H9 (cell line): Measurements from ENCODE around the gene OAS2. TPM values are rescaled to one million over a fixed set of nuclear protein-coding genes. Genes with fewer than 3 reads are reported as not detected.
A peak's percentile ranks its signal among the peaks of the same experiment; 100 is the strongest.

ENCODE experiments used
- DNase-seq: peaks from one replicate; pipeline ENCODE4 v3.0.0-alpha.2; 2017
- H2AFZ ChIP-seq: one replicate; pipeline ENCODE4 v1.6.1; 2013; ENCODE audit warnings: mild to moderate bottlenecking, low read length, control low read depth, moderate library complexity
- H2AK5ac ChIP-seq: 2 replicates; pipeline ENCODE4 v1.6.1; 2013; ENCODE audit warnings: low read length, control low read depth, mixed read lengths; ENCODE audit not compliant: insufficient read length
- H2BK120ac ChIP-seq: one replicate; pipeline ENCODE4 v1.6.1; 2013; ENCODE audit warnings: low read depth, mild to moderate bottlenecking, low read length, control low read depth, inconsistent platforms; ENCODE audit not compliant: poor library complexity, severe bottlenecking
- H2BK12ac ChIP-seq: 2 replicates; pipeline ENCODE4 v1.6.1; 2013; ENCODE audit warnings: low read length, control low read depth, mixed read lengths, low read depth; ENCODE audit not compliant: insufficient read length
- H2BK15ac ChIP-seq: 2 replicates; pipeline ENCODE4 v1.6.1; 2013; ENCODE audit warnings: low read depth, low read length, control low read depth
- H2BK20ac ChIP-seq: one replicate; pipeline ENCODE4 v1.6.1; 2013; ENCODE audit warnings: low read depth, mild to moderate bottlenecking, low read length, control low read depth, inconsistent platforms; ENCODE audit not compliant: poor library complexity, severe bottlenecking
- H2BK5ac ChIP-seq: 2 replicates; pipeline ENCODE4 v1.6.1; 2013; ENCODE audit warnings: low read length, control low read depth, mixed read lengths; ENCODE audit not compliant: insufficient read length
- H3K14ac ChIP-seq: 2 replicates; pipeline ENCODE4 v1.6.1; 2013; ENCODE audit warnings: low read length, control low read depth; ENCODE audit not compliant: insufficient read depth
- H3K18ac ChIP-seq: 2 replicates; pipeline ENCODE4 v1.6.1; 2013; ENCODE audit warnings: low read depth, mild to moderate bottlenecking, mixed read lengths, low read length, control low read depth; ENCODE audit not compliant: insufficient read length
- H3K23ac ChIP-seq: 2 replicates; pipeline ENCODE4 v1.6.1; 2013; ENCODE audit warnings: low read length, control low read depth, mixed read lengths, low read depth; ENCODE audit not compliant: insufficient read length
- H3K23me2 ChIP-seq: 2 replicates; pipeline ENCODE4 v1.6.1; 2013; ENCODE audit warnings: low read depth, mild to moderate bottlenecking, mixed read lengths, low read length, control low read depth; ENCODE audit not compliant: insufficient read length, poor library complexity, severe bottlenecking
- H3K27ac ChIP-seq: 2 replicates; pipeline ENCODE4 v1.5.1; 2013; ENCODE audit warnings: low read length, control low read depth, mixed read lengths, low read depth; ENCODE audit not compliant: insufficient read length
- H3K27me3 ChIP-seq: 2 replicates; pipeline ENCODE4 v1.6.1; 2013; ENCODE audit warnings: low read length, control low read depth, inconsistent platforms; ENCODE audit not compliant: insufficient read depth
- H3K4ac ChIP-seq: 2 replicates; pipeline ENCODE4 v1.6.1; 2013; ENCODE audit warnings: low read depth, mild to moderate bottlenecking, control low read depth, inconsistent platforms, low read length, moderate library complexity
- H3K4me1 ChIP-seq: 2 replicates; pipeline ENCODE4 v1.6.1; 2013; ENCODE audit warnings: low read length, control low read depth, inconsistent platforms; ENCODE audit not compliant: insufficient read depth
- H3K4me2 ChIP-seq: 2 replicates; pipeline ENCODE4 v1.6.1; 2013; ENCODE audit warnings: low read length, control low read depth, mixed read lengths; ENCODE audit not compliant: insufficient read length, insufficient read depth
- H3K56ac ChIP-seq: 2 replicates; pipeline ENCODE4 v1.6.1; 2013; ENCODE audit warnings: low read depth, mild to moderate bottlenecking, mixed read lengths, low read length, control low read depth; ENCODE audit not compliant: insufficient read length
- H3K79me1 ChIP-seq: 2 replicates; pipeline ENCODE4 v1.6.1; 2013; ENCODE audit warnings: low read depth, mild to moderate bottlenecking, moderate library complexity, low read length, control low read depth, inconsistent platforms; ENCODE audit not compliant: insufficient read depth, poor library complexity, severe bottlenecking
- H3K79me2 ChIP-seq: 2 replicates; pipeline ENCODE4 v1.6.1; 2013; ENCODE audit warnings: low read length, control low read depth, inconsistent platforms; ENCODE audit not compliant: insufficient read depth
- H3K9ac ChIP-seq: 2 replicates; pipeline ENCODE4 v1.6.1; 2013; ENCODE audit warnings: low read length, control low read depth, mixed read lengths; ENCODE audit not compliant: insufficient read length; ENCODE audit errors: extremely low read depth
- H3K9me3 ChIP-seq: one replicate; pipeline ENCODE4 v1.6.1; 2013; ENCODE audit warnings: low read depth, low read length, inconsistent platforms; ENCODE audit not compliant: control insufficient read depth
- H3T11ph ChIP-seq: one replicate; pipeline ENCODE4 v1.6.1; 2013; ENCODE audit warnings: mild to moderate bottlenecking, low read length, control low read depth, inconsistent platforms
- H4K20me1 ChIP-seq: one replicate; pipeline ENCODE4 v1.6.1; 2013; ENCODE audit not compliant: control insufficient read depth, insufficient read length, insufficient read depth
- H4K5ac ChIP-seq: 2 replicates; pipeline ENCODE4 v1.6.1; 2013; ENCODE audit warnings: low read depth, mild to moderate bottlenecking, mixed read lengths, low read length, control low read depth; ENCODE audit not compliant: insufficient read length
- H4K8ac ChIP-seq: replicated peaks from 2 replicates; pipeline ENCODE4 v1.6.1; 2013; ENCODE audit warnings: low read length, control low read depth, mixed read lengths, low read depth; ENCODE audit not compliant: insufficient read length
- H4K91ac ChIP-seq: 2 replicates; pipeline ENCODE4 v1.6.1; 2013; ENCODE audit warnings: low read depth, mild to moderate bottlenecking, moderate library complexity, mixed read lengths, low read length, control low read depth; ENCODE audit not compliant: insufficient read length
- H3K27ac Mint-ChIP-seq, 3 experiments: 2 replicates in 2 of 3; 3 replicates in 1 of 3; pipeline ENCODE4 v1.8.0; 2020 to 2021; ENCODE audit warnings: mixed read lengths in 3 of 3, mild to moderate bottlenecking in 1 of 3, moderate library complexity in 1 of 3
- H3K27me3 Mint-ChIP-seq: 2 replicates; pipeline ENCODE4 v1.8.0; 2021; ENCODE audit warnings: low read depth, mild to moderate bottlenecking, moderate library complexity, mixed read lengths
- H3K36me3 Mint-ChIP-seq, 3 experiments: 2 replicates in 2 of 3; 3 replicates in 1 of 3; pipeline ENCODE4 v1.8.0; 2020 to 2021; ENCODE audit warnings: low read depth in 3 of 3, mixed read lengths in 3 of 3; ENCODE audit not compliant: insufficient read depth in 1 of 3
- H3K4me1 Mint-ChIP-seq, 2 experiments: 2 replicates each; pipeline ENCODE4 v1.8.0; 2020; ENCODE audit warnings: mixed read lengths in 2 of 2
- H3K4me3 Mint-ChIP-seq, 2 experiments: 2 replicates in 1 of 2; 3 replicates in 1 of 2; pipeline ENCODE4 v1.8.0; 2020 to 2021; ENCODE audit warnings: mild to moderate bottlenecking in 2 of 2, mixed read lengths in 2 of 2, moderate library complexity in 1 of 2
- H3K9me3 Mint-ChIP-seq, 2 experiments: 2 replicates in 1 of 2; 3 replicates in 1 of 2; pipeline ENCODE4 v1.8.0; 2020; ENCODE audit warnings: mild to moderate bottlenecking in 2 of 2, mixed read lengths in 2 of 2, moderate library complexity in 1 of 2
- CTCF ChIP-seq: fragments of 200-600 bp; sonication (generic); conservative IDR thresholded peaks from 3 replicates; pipeline ENCODE4 v1.8.0; 2021; ENCODE audit warnings: antibody characterized with exemption, mild to moderate bottlenecking
- WGBS: extraction: QIAGEN DNeasy Blood & Tissue Kit; methylation state at CpG from one replicate; pipeline ENCODE4 v1.1.7; 2013; ENCODE audit warnings: missing lambda C conversion rate, low lambda C conversion rate, mixed read lengths; ENCODE audit not compliant: insufficient read length; ENCODE audit errors: extremely low coverage; 5-methylcytosine and 5-hydroxymethylcytosine counted together
- total RNA-seq: library from RNA; stranded (reverse); gene quantifications from 2 replicates; pipeline ENCODE4 v1.2.1, GENCODE V29; 2021

The OAS2 gene
- total RNA-seq, 1 experiment from 2014 or later, result not detected

- Histone ChIP-seq H3K79me2 (no peaks in the 10 kb centered on the region), H2AFZ (no peak overlapping the region), H3K27me3 (no peaks in the 10 kb centered on the region), H3K27ac (no peak overlapping the region), H2AK5ac (no peak overlapping the region), H4K5ac (no peak overlapping the region), H3K4me1 (no peaks in the 10 kb centered on the region), H3T11ph (no peak overlapping the region), H3K4ac (no peak overlapping the region), H4K91ac (no peak overlapping the region), H2BK120ac (no peak overlapping the region), H3K9me3 (no peaks in the 10 kb centered on the region), H3K23ac (no peak overlapping the region), H3K56ac (no peak overlapping the region), H4K8ac (no peak overlapping the region), H3K23me2 (peaks cover 3% of the 10 kb centered on the region), H3K14ac (no peak overlapping the region), H2BK12ac (no peak overlapping the region), H2BK15ac (no peak overlapping the region), H2BK20ac (no peak overlapping the region), H4K20me1 (no peaks in the 10 kb centered on the region), H3K18ac (no peak overlapping the region), H3K4me2 (no peak overlapping the region), H3K9ac (no peak overlapping the region), H3K79me1 (no peaks in the 10 kb centered on the region), H2BK5ac (no peak overlapping the region)
- no peak for DNase-seq
- no peak for TF ChIP-seq CTCF
- H3K9me3 Mint-ChIP-seq, result peaks cover 23 to 31% of the 10 kb centered on the region in 2 experiments
- peaks cover 0 to 2% of the 10 kb centered on the region in 2 experiments; a peak in 1 of 4 replicates for H3K4me1 Mint-ChIP-seq
- peaks cover 6 to 12% (median 10%) of the 10 kb centered on the region in 3 experiments; a peak in 5 of 7 replicates for H3K36me3 Mint-ChIP-seq
- H3K27me3 Mint-ChIP-seq, result peaks cover 40% of the 10 kb centered on the region
- no peak overlapping the region for H3K4me3 Mint-ChIP-seq
- H3K27ac Mint-ChIP-seq, result peak overlapping the region in 1 of 3 experiments; percentile 78; a peak in 2 of 7 replicates
- no CpG with 5 or more reads among the region's 7 CpGs for WGBS
These were observed 17.2 kb upstream of the OAS2 start for GRCh38 chr12:112961074-112961473.
